Right lobe of liver (tissue), 6 donors: ENCODE measurements around the gene PRDM1. TPM values are rescaled to one million over a fixed set of nuclear protein-coding genes. Genes with fewer than 3 reads are reported as not detected.

Experiments used
- ATAC-seq, 4 donors: fragments of 200-7000 bp; cut with Tn5 transposase; one replicate each; pipeline ENCODE4 v1.9.1; 2020; ENCODE audit warnings: mild to moderate bottlenecking in 4 of 4, moderate library complexity in 4 of 4
- DNase-seq, 3 donors: peaks; one replicate each; pipeline ENCODE4 v3.0.0-alpha.2; 2020
- H3K27ac ChIP-seq, 3 donors: fragments of 200-600 bp; one replicate each; pipeline ENCODE4 v1.8.0; 2022
- H3K27me3 ChIP-seq, 2 donors: fragments of 200-600 bp; one replicate each; pipeline ENCODE4 v1.8.0; 2022
- H3K36me3 ChIP-seq, 4 donors: fragments of 200-600 bp; sonication (generic) in 1 of 4; one replicate each; pipeline versions ENCODE4 v1.5.1 to v1.8.0; 2017 to 2022; ENCODE audit warnings: control low read depth in 1 of 4
- H3K4me1 ChIP-seq, 4 donors: fragments of 200-600 bp; sonication (generic) in 1 of 4; one replicate each; pipeline versions ENCODE4 v1.5.1 to v1.8.0; 2017 to 2022; ENCODE audit warnings: control low read depth in 1 of 4
- H3K4me3 ChIP-seq, 3 donors: fragments of 200-600 bp; one replicate each; pipeline ENCODE4 v1.8.0; 2022
- H3K9me3 ChIP-seq, 4 donors: fragments of 200-600 bp; sonication (generic) in 1 of 4; one replicate each; pipeline versions ENCODE4 v1.5.1 to v1.8.0; 2017 to 2022; ENCODE audit warnings: control low read depth in 1 of 4
- POLR2A ChIP-seq: fragments of 450-650 bp; IDR thresholded peaks from one replicate; pipeline ENCODE4 v1.6.1; 2017; ENCODE audit warnings: antibody characterized with exemption, mild to moderate bottlenecking
- WGBS: methylation state at CpG from one replicate; pipeline ENCODE4 v1.1.6; 2018; ENCODE audit warnings: low coverage, low lambda C conversion rate; ENCODE audit not compliant: insufficient coverage; ENCODE audit errors: missing lambda C conversion rate; 5-methylcytosine and 5-hydroxymethylcytosine counted together
- intact Hi-C, 2 donors: fragments of 100-400 bp; cut with DNase I; formaldehyde crosslinking; loops; one replicate each; pipeline versions ENCODE4 v1.11.2 to v1.14.1; 2022
- total RNA-seq, 6 experiments: library from RNA; depleted of rRNA in 2 of 6; stranded (reverse); fragments of >200 nt in 2 of 6; fragmentation: NEBNext Ultra II Directional in 3 of 6; extraction: Animal tissue kit (Norgen Biotek cat#: 25700) in 3 of 6; gene quantifications; one replicate each; pipeline versions ENCODE4 v1.1.0 to v1.2.4, GENCODE V29; 2016 to 2023
- TF ChIP-seq, protein P1 (sequence below), 4 donors: fragments of 200-600 bp in 3 of 4; fragments of 450-650 bp in 1 of 4; IDR thresholded peaks; one replicate each; pipeline versions ENCODE4 v1.5.1 to v1.8.0; 2016 to 2022; ENCODE audit warnings: antibody characterized with exemption in 4 of 4, mild to moderate bottlenecking in 2 of 4
- donor health status: DM: no; HTN: yes; CAD: no.
- donor health status: DM: no; HTN: no; CAD: no.
- donor health status: DM: no; HTN: no; CAD: no.
- donor health status: DM: no; HTN: yes; CAD: no.
- donor health status: DM: no; HTN: yes; CAD: no.

PRDM1 gene
- total RNA-seq, 6 experiments from 2014 or later, result 0.86 to 2.8 (median 1.3) TPM

DNA sequence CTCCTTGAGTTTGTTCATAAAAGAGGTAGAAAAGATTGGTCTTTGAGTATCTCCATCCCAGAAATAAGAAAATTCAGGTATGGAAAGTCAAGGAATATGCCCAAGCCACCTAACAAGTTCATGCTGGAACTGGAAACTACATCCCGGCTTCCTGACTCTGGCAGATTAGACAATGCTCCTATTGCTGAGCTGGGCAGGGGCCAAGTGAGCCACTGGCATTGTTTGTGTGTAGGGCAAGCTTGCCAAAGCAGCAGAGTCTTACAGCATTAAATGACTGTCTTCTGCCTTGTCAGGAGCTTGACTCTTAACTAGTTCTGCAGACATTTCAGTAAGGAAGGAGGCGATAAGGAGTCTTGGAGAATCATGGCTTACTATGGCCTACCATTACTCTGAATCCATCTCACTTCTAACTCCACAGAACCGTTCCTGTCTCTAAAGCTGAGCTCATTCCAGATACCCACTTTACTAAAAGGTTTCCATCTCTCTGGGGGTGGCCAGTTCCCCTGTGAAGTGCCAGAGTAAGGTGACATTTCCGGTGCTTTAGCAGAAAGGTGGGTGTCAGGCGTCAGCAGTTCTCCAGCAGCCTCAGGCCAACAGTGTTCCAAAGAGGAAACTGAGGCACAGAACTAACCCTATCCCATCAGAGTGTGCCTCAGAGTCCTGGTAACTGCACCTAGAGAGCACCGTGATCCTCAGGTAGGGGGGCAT lies 30.1 kb downstream of the PRDM1 start:
- Histone ChIP-seq H3K9me3 (no peaks in the 10 kb centered on the region), H3K36me3 (no peaks in the 10 kb centered on the region), H3K4me1 (no peaks in the 10 kb centered on the region), H3K4me3 (no peak overlapping the region), H3K27me3 (no peaks in the 10 kb centered on the region), H3K27ac (no peak overlapping the region)
- WGBS, result 83% methylated on average over 5 of the region's 6 CpGs
- no peak for DNase-seq
- intact Hi-C loops, result no loop called here
- no peak for TF ChIP-seq POLR2A
- TF ChIP-seq, protein P1, sequence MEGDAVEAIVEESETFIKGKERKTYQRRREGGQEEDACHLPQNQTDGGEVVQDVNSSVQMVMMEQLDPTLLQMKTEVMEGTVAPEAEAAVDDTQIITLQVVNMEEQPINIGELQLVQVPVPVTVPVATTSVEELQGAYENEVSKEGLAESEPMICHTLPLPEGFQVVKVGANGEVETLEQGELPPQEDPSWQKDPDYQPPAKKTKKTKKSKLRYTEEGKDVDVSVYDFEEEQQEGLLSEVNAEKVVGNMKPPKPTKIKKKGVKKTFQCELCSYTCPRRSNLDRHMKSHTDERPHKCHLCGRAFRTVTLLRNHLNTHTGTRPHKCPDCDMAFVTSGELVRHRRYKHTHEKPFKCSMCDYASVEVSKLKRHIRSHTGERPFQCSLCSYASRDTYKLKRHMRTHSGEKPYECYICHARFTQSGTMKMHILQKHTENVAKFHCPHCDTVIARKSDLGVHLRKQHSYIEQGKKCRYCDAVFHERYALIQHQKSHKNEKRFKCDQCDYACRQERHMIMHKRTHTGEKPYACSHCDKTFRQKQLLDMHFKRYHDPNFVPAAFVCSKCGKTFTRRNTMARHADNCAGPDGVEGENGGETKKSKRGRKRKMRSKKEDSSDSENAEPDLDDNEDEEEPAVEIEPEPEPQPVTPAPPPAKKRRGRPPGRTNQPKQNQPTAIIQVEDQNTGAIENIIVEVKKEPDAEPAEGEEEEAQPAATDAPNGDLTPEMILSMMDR (IDR thresholded peaks at IDR 0.05), result no peak
- ATAC-seq, result no peak

- no peaks in the 10 kb centered on the region for H3K4me1 ChIP-seq
- no peaks in the 10 kb centered on the region for H3K27me3 ChIP-seq
- DNase-seq (no peak), ATAC-seq (peak; percentile 30 to 60 (median 46))
- 41% methylated on average over 6 of the region's 6 CpGs for WGBS
- H3K36me3 ChIP-seq, result no peaks in the 10 kb centered on the region
- intact Hi-C loops, result no loop called here
- no peaks in the 10 kb centered on the region for H3K9me3 ChIP-seq
- H3K4me3 ChIP-seq, result no peak overlapping the region
- TF ChIP-seq, protein P1 (IDR thresholded peaks at IDR 0.05), result no peak
- TF ChIP-seq POLR2A, result no peak
- no peak overlapping the region for H3K27ac ChIP-seq
Observed at GRCh38 chr6:106117579-106117978, 31.4 kb downstream of the PRDM1 start.

- Histone ChIP-seq H3K4me1 (no peaks in the 10 kb centered on the region), H3K4me3 (no peak overlapping the region), H3K36me3 (no peaks in the 10 kb centered on the region), H3K9me3 (no peaks in the 10 kb centered on the region), H3K27me3 (no peaks in the 10 kb centered on the region), H3K27ac (no peak overlapping the region)
- no peak for ATAC-seq
- no peak for DNase-seq
- intact Hi-C loops, result no loop called here
- TF ChIP-seq, protein P1 (IDR thresholded peaks at IDR 0.05), result no peak
- TF ChIP-seq POLR2A, result no peak
- 74% methylated on average over 3 of the region's 3 CpGs for WGBS
Observed at GRCh38 chr6:106118835-106119431, 32.8 kb downstream of the PRDM1 start.

- WGBS, result 84% methylated on average over 5 of the region's 9 CpGs
- Histone ChIP-seq H3K4me3 (no peak overlapping the region), H3K27ac (no peak overlapping the region), H3K9me3 (no peaks in the 10 kb centered on the region), H3K4me1 (no peaks in the 10 kb centered on the region), H3K27me3 (no peaks in the 10 kb centered on the region), H3K36me3 (no peaks in the 10 kb centered on the region)
- DNase-seq, result no peak
- ATAC-seq, result no peak
- TF ChIP-seq POLR2A, result no peak
- TF ChIP-seq, protein P1 (IDR thresholded peaks at IDR 0.05), result no peak
- intact Hi-C loops, result no loop called here
Observed at GRCh38 chr6:106119546-106119945, 33.4 kb downstream of the PRDM1 start.
